GM12872 (cell line): ENCODE results near the gene PLBD2.

Experiments used
- TF ChIP-seq, protein P1 (sequence below): IDR thresholded peaks from 3 replicates; pipeline ENCODE4 v1.5.1; 2011; ENCODE audit warnings: low read depth, mild to moderate bottlenecking, low read length, moderate library complexity; ENCODE audit not compliant: insufficient read depth

Gene PLBD2

DNA sequence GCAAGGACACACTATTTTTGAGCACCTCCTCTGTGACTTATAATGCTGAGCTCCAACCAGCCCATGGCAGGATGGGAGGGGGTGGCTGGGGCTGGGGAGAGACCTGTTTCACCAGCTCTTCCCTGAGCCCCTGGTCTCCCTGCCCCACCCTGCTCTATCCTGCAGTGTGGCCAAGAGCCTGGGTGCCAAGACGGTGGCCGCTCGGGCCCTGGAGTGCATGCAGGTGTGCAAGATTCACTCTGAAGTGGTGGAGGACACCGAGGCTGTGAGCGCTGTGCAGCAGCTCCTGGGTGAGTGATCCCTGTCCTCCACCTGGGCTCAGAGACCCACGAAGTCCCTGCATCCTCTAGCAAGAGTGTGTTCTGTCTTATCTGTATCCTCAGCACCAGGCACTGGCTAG lies 78.2 kb downstream of the PLBD2 start:
- TF ChIP-seq, protein P1, sequence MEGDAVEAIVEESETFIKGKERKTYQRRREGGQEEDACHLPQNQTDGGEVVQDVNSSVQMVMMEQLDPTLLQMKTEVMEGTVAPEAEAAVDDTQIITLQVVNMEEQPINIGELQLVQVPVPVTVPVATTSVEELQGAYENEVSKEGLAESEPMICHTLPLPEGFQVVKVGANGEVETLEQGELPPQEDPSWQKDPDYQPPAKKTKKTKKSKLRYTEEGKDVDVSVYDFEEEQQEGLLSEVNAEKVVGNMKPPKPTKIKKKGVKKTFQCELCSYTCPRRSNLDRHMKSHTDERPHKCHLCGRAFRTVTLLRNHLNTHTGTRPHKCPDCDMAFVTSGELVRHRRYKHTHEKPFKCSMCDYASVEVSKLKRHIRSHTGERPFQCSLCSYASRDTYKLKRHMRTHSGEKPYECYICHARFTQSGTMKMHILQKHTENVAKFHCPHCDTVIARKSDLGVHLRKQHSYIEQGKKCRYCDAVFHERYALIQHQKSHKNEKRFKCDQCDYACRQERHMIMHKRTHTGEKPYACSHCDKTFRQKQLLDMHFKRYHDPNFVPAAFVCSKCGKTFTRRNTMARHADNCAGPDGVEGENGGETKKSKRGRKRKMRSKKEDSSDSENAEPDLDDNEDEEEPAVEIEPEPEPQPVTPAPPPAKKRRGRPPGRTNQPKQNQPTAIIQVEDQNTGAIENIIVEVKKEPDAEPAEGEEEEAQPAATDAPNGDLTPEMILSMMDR = no peak

DNA sequence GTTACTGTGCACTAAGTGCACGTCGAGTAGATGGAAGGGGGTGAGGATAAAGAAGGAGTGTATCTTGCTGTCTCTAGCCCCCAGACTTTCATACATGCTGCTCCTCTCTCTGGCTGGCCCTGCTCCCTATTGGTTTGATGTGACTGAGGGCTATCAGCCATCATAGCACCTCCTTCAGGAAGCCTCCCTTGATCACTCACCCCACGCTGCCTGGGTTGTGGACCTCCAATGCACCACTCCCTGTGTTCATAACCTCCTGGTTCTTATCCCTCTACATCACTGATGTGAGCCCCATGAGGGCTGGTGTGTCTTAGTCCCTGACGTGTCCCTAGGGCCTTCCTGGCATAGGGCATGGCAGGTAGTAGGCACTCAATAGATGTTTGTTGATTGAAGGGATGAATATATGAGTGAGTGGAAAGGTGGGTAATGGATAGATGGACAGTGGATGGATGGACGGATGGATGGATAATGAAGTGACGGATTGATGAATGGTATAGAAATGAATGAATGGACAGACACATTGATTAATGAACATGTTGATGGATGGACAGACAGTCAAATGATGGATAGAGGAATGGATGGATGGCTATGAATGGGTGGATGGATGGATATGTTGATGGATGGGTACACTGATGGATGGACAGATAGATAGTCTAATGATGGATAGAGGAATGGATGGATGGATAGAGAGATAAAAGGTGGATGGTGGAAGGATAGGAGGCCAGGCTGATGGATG lies 78.8 kb downstream of the PLBD2 start:
- TF ChIP-seq, protein P1 = no peak

DNA sequence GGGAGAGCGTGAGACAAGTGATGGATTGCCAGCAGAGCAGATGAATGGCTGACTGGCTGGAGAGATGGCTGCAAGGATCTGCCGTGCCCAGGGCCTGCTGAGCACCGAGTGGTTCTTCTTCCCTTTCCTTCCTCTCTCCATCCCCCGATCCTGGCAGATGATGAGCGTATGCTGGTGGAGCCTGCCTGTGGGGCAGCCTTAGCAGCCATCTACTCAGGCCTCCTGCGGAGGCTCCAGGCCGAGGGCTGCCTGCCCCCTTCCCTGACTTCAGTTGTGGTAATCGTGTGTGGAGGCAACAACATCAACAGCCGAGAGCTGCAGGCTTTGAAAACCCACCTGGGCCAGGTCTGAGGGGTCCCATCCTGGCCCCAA lies 79.3 kb downstream of the PLBD2 start:
- TF ChIP-seq, protein P1 = no peak

DNA sequence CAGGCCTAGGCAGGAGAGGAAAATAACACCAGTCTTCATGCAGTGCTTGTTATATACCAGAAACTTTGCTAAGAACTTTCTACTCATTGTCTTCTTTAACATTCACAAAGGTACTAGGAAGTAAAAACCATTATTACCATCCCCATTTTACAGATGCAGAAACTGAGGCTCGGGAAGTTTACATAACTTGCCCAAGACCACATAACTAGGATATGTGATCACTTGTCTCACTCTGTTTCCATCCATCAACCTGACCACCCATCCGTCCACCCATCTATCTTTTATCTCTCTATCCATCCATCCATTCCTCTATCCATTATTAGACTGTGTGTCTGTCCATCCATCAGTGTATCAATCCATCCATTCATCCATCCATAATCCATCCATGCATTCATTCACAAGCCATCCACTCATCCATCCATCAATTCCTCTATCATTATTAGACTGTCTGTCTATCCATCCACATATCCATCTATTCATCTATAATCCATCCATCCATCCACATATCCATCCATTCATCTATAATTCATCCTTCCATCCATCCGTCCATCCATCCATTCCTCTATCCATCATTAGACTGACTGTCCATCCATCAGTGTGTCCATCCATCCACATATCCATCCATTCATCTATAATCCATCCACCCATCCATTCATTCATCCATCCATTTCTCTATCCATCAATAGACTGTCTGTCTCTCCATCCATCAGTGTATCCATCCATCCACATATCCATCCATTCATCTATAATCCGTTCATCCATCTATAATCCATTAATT lies 80.3 kb downstream of the PLBD2 start:
- TF ChIP-seq, protein P1 = 0 out of 3 replicates have a peak, but pooled peaks have one; percentile 1

DNA sequence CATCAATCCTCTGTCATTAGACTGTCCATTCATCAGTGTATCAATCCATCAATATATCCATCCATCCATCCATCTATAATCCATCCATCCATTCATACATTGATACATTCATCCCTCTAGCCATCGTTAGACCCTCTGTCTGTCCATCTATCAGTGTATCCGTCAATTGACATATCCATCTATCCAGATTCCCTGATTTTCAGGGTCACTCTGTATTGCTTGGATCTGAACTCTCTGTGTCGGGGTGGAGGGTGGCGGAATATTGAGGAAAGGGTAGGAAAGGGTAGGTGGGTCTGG lies 80.9 kb downstream of the PLBD2 start:
- TF ChIP-seq, protein P1 = no peak

DNA sequence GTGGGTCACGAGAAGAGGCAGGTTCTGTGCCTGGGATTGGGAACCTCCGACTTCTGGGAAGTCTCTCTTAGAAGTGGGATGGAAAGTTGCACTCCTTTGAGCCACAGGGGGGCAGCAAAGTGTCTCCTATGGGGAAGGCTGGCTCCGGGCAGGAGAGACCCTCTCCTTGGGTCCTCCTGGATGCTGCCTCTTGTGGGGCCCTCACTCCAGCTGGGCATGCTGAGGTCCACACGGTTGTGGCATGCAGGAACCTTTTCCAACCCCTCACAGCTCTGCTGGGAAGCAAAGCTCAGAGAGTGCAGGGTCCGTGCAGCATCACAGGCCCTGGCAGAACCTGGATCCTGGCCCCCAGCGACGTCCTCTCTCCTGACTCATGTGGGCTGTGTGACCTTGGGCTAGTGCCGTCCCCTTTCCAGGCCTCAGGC lies 81.2 kb downstream of the PLBD2 start:
- TF ChIP-seq, protein P1 = peak; percentile 78

DNA sequence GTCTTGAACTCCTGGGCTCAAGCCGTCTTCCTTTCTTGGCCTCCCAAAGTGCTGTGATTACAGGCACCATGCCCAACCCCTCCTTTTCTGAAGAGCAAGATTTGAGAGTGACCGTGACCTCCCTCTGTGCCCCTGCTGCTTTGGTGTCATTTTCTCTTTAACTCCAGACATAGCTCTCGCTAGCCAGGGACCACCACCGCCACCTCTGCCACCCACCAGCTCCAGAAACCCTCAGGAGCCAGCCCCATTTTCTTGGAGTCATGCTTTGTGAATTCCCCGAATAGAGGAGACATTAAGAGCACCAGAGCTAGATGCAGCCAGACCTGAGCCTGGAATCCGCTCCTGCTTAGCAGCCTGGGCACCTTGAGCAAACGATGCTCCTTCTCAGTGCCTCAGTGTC lies 81.9 kb downstream of the PLBD2 start:
- TF ChIP-seq, protein P1 = no peak
